Measurements from ENCODE around the gene HYI. TPM values are rescaled to one million over a fixed set of nuclear protein-coding genes. Genes with fewer than 3 reads are reported as not detected.

The HYI gene
- total RNA-seq, 1 experiment from 2014 or later, result 34.5 TPM

DNA sequence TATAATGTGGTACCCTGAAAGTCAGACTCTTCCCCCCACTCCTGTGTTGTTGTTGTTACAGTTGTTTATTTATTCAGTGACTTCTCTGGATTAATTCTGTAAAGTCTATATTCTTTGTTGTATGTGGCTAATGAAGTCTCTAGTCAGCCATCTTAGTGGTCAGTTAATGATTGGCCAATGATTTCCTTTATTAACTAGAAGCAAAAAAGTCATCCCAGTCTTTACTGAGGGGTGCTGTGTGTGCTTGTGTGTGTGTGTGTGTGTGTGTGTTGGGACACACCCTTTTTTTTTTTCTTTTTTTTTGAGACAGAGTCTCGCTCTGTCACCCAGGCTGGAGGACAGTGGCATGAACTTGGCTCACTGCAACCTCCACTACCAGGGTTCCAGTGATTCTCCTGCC is 37.3 kb upstream of the HYI start:
- no TSS peak for BruUV-seq (replicated peaks)
- Histone ChIP-seq H3K36me3 (ENCODE audit: control insufficient read depth, insufficient read depth, low read length) (no peaks in the 10 kb centered on the region), H3K9me3 (peaks cover 5% of the 10 kb centered on the region), H3K4me3 (ENCODE audit: low read depth, low read length) (no peak overlapping the region), H3K27me3 (replicated peaks; ENCODE audit: control insufficient read depth, insufficient read depth, low read length) (no peaks in the 10 kb centered on the region), H3K4me1 (peaks cover 6% of the 10 kb centered on the region; the same call in 1 of the 2 replicates)
- H3K27me3 Mint-ChIP-seq (ENCODE audit: insufficient read depth, unreplicated experiment), result no peaks in the 10 kb centered on the region
- no peaks in the 10 kb centered on the region for H3K36me3 Mint-ChIP-seq (ENCODE audit: insufficient read depth, unreplicated experiment)
- H3K4me3 Mint-ChIP-seq (ENCODE audit: unreplicated experiment), result no peak overlapping the region
- peaks cover 29% of the 10 kb centered on the region for H3K9me3 Mint-ChIP-seq (ENCODE audit: unreplicated experiment)
- TF ChIP-seq CTCF (IDR thresholded peaks at IDR 0.05; ENCODE audit: insufficient read depth in 1 of 2, low read depth in 1 of 2, low read length in 1 of 2, severe bottlenecking in 1 of 2, unreplicated experiment in 1 of 2), result no peak
- peaks cover 10% of the 10 kb centered on the region for H3K4me1 Mint-ChIP-seq (ENCODE audit: low read depth, unreplicated experiment)
- H3K27ac Mint-ChIP-seq (ENCODE audit: unreplicated experiment), result no peak overlapping the region
- CTCF ChIA-PET, result no interaction called here
- intact Hi-C loops (cut with micrococcal nuclease; ENCODE audit: unreplicated experiment), result no loop called here
- DNase-seq, result no peak
- POLR2A ChIA-PET, result interaction anchor here (0.6 kb wide), 1 partner anchor 871 kb away, joined by 6 read pairs; no protein-coding TSS in a partner anchor

DNA sequence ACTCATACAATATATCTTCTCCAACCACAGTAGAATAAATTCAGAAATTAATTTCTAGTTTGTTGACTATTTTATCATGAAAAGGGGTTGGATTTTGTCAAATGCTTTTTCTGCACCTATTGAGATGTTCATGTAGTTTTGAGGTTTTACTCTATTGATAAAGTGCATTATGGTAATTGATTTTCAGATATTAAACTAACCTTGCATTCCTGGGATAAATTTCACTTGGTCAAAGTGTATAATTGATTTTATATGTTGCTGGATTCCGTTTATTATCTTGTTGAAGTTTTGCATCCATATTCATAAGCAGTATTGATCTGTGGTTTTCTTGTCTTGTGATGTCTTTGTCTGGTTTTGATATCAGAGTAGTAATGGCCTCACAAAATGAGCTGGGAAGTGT is 34.4 kb upstream of the HYI start:
- no TSS peak for BruUV-seq (replicated peaks)
- Mint-ChIP-seq H3K4me1 (ENCODE audit: low read depth, unreplicated experiment) (no peaks in the 10 kb centered on the region), H3K27me3 (ENCODE audit: insufficient read depth, unreplicated experiment) (no peaks in the 10 kb centered on the region), H3K27ac (ENCODE audit: unreplicated experiment) (no peak overlapping the region), H3K9me3 (ENCODE audit: unreplicated experiment) (peaks cover 38% of the 10 kb centered on the region), H3K4me3 (ENCODE audit: unreplicated experiment) (no peak overlapping the region), H3K36me3 (ENCODE audit: insufficient read depth, unreplicated experiment) (no peaks in the 10 kb centered on the region)
- Histone ChIP-seq H3K36me3 (ENCODE audit: control insufficient read depth, insufficient read depth, low read length) (no peaks in the 10 kb centered on the region), H3K27me3 (replicated peaks; ENCODE audit: control insufficient read depth, insufficient read depth, low read length) (no peaks in the 10 kb centered on the region), H3K4me1 (no peaks in the 10 kb centered on the region), H3K4me3 (ENCODE audit: low read depth, low read length) (no peak overlapping the region), H3K9me3 (peaks cover 5% of the 10 kb centered on the region)
- POLR2A ChIA-PET, result no interaction called here
- intact Hi-C loops (cut with micrococcal nuclease; ENCODE audit: unreplicated experiment), result no loop called here
- no peak for DNase-seq
- TF ChIP-seq CTCF (IDR thresholded peaks at IDR 0.05; ENCODE audit: insufficient read depth in 1 of 2, low read depth in 1 of 2, low read length in 1 of 2, severe bottlenecking in 1 of 2, unreplicated experiment in 1 of 2), result no peak
- CTCF ChIA-PET, result no interaction called here

- TF ChIP-seq CTCF (IDR thresholded peaks at IDR 0.05; ENCODE audit: insufficient read depth in 1 of 2, low read depth in 1 of 2, low read length in 1 of 2, severe bottlenecking in 1 of 2, unreplicated experiment in 1 of 2), result no peak
- H3K4me3 Mint-ChIP-seq (ENCODE audit: unreplicated experiment), result no peak overlapping the region
- no peaks in the 10 kb centered on the region for H3K4me1 ChIP-seq
- CTCF ChIA-PET, result no interaction called here
- intact Hi-C loops (cut with micrococcal nuclease; ENCODE audit: unreplicated experiment), result no loop called here
- no peaks in the 10 kb centered on the region for H3K4me1 Mint-ChIP-seq (ENCODE audit: low read depth, unreplicated experiment)
- peaks cover 3% of the 10 kb centered on the region for H3K36me3 Mint-ChIP-seq (ENCODE audit: insufficient read depth, unreplicated experiment)
- POLR2A ChIA-PET, result no interaction called here
- no peak overlapping the region for H3K27ac Mint-ChIP-seq (ENCODE audit: unreplicated experiment)
- H3K27me3 ChIP-seq (replicated peaks; ENCODE audit: control insufficient read depth, insufficient read depth, low read length), result no peaks in the 10 kb centered on the region
- H3K27me3 Mint-ChIP-seq (ENCODE audit: insufficient read depth, unreplicated experiment), result no peaks in the 10 kb centered on the region
- H3K4me3 ChIP-seq (ENCODE audit: low read depth, low read length), result no peak overlapping the region
- no peaks in the 10 kb centered on the region for H3K36me3 ChIP-seq (ENCODE audit: control insufficient read depth, insufficient read depth, low read length)
- no peak for DNase-seq
- peaks cover 5% of the 10 kb centered on the region for H3K9me3 ChIP-seq
- no TSS peak for BruUV-seq (replicated peaks)
- H3K9me3 Mint-ChIP-seq (ENCODE audit: unreplicated experiment), result peaks cover 22% of the 10 kb centered on the region
Measured at GRCh38 chr1:43484367-43484766, 30.6 kb upstream of the HYI start.
